ENCODE measurements around the gene ZNF280A. TPM values are rescaled to one million over a fixed set of nuclear protein-coding genes. Genes with fewer than 3 reads are reported as not detected.

Gene ZNF280A
- polyA plus RNA-seq, 3 donors: not detected

DNA sequence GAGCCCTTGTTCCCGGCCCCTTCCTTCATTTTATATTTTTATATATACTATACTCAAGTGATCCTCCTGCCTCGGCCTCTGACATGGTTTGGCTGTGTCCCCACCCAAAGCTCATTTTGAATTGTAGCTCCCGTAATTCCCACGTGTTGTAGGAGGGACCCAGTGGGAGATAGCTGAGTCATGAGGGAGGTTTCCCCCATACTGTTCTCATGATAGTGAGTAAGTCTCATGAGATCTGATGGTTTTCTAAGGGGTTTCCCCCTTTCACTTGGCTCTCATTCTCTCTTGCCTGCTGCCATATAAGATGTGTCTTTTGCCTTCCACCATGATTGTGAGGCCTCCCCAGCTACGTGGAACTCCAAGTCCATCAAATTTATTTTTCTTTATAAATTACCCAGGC is 7.2 kb upstream of the ZNF280A start:
- no CpG with 5 or more reads among the region's 5 CpGs for WGBS (ENCODE audit: insufficient coverage)
- H3K36me3 ChIP-seq (replicated peaks in 1 of 2; ENCODE audit: control insufficient read depth in 1 of 2, insufficient read depth in 2 of 2, low read length in 2 of 2): no peaks in the 10 kb centered on the region
- H3K79me2 ChIP-seq (ENCODE audit: insufficient read depth, low read length): no peaks in the 10 kb centered on the region
- H3K27ac ChIP-seq (ENCODE audit: low read depth in 1 of 2, low read length in 2 of 2): no peak overlapping the region
- H3K9ac ChIP-seq (ENCODE audit: insufficient read depth, low read length, poor library complexity, severe bottlenecking): no peak overlapping the region
- Mint-ChIP-seq H3K4me1 (peaks cover 12% of the 10 kb centered on the region), H3K9me3 (peaks cover 0 to 6% (median 0%) of the 10 kb centered on the region in 7 donors), H3K27me3 (ENCODE audit: low read depth in 3 of 3) (peaks cover 0 to 3% (median 0%) of the 10 kb centered on the region in 3 donors), H3K36me3 (no peaks in the 10 kb centered on the region), H3K27ac (peak overlapping the region in 1 of 7 donors; percentile 15), H3K4me3 (no peak overlapping the region)
- peaks cover 11 to 15% of the 10 kb centered on the region in 2 donors for H3K4me1 ChIP-seq (ENCODE audit: control insufficient read depth in 1 of 2, insufficient read depth in 2 of 2, low read length in 2 of 2)
- no peaks in the 10 kb centered on the region for H3K9me3 ChIP-seq (replicated peaks in 1 of 2; ENCODE audit: control insufficient read depth in 1 of 2, insufficient read depth in 1 of 2, low read length in 2 of 2)
- TF ChIP-seq, protein P1, sequence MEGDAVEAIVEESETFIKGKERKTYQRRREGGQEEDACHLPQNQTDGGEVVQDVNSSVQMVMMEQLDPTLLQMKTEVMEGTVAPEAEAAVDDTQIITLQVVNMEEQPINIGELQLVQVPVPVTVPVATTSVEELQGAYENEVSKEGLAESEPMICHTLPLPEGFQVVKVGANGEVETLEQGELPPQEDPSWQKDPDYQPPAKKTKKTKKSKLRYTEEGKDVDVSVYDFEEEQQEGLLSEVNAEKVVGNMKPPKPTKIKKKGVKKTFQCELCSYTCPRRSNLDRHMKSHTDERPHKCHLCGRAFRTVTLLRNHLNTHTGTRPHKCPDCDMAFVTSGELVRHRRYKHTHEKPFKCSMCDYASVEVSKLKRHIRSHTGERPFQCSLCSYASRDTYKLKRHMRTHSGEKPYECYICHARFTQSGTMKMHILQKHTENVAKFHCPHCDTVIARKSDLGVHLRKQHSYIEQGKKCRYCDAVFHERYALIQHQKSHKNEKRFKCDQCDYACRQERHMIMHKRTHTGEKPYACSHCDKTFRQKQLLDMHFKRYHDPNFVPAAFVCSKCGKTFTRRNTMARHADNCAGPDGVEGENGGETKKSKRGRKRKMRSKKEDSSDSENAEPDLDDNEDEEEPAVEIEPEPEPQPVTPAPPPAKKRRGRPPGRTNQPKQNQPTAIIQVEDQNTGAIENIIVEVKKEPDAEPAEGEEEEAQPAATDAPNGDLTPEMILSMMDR (IDR thresholded peaks at IDR 0.05): no peak
- H2AFZ ChIP-seq (ENCODE audit: insufficient read depth, low read depth, low read length, poor library complexity, severe bottlenecking): no peak overlapping the region
- no peak overlapping the region for H3K4me3 ChIP-seq (replicated peaks in 1 of 3; ENCODE audit: low read depth in 2 of 3, low read length in 3 of 3)
- DNase-seq: no peak
- intact Hi-C loops (cut with micrococcal nuclease): no loop called here
- H3K4me2 ChIP-seq (replicated peaks; ENCODE audit: extremely low read depth, low read length, poor library complexity, severe bottlenecking): no peak overlapping the region
- H4K20me1 ChIP-seq (ENCODE audit: insufficient read depth, low read length): no peaks in the 10 kb centered on the region
- no peaks in the 10 kb centered on the region for H3K27me3 ChIP-seq (ENCODE audit: control insufficient read depth in 2 of 2, insufficient read depth in 2 of 2, low read length in 2 of 2)

DNA sequence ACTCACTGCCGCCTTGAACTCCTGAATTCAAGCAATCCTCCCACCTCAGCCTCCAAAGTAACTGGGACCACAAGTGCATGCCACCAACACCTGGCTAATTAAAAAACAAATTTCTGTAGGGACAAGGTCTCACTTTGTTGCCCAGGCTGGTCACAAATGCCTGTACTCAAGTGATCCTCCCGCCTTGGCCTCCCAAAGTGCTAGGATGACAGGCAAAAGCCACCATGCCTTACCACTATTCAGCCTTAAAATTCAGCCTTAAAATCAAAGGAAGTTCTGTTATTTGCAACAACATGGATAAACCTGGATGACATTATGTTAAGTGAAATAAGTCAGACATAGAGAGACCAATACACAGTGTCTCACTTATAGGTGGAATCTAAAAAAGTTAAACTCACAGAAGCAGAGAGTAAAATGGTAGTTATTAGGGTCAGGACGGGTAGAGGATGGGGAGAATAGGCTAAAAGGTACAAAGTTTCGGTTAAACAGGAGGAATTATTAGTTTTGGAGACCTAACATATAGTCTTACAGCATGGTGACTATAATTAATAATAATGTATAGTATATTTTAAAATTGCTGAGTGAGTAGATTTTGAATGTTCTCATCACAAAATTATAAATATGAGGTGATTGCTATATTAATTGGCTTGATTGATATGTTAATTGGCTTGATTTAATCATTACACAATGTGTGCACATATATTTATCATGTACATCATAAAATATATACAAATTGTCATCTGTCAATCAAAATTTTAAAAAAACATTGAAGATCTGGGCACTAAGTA is 6.2 kb upstream of the ZNF280A start:
- Histone ChIP-seq H3K36me3 (replicated peaks in 1 of 2; ENCODE audit: control insufficient read depth in 1 of 2, insufficient read depth in 2 of 2, low read length in 2 of 2) (no peaks in the 10 kb centered on the region), H3K4me3 (replicated peaks in 1 of 3; ENCODE audit: low read depth in 2 of 3, low read length in 3 of 3) (no peak overlapping the region), H3K79me2 (ENCODE audit: insufficient read depth, low read length) (no peaks in the 10 kb centered on the region), H3K27me3 (ENCODE audit: control insufficient read depth in 2 of 2, insufficient read depth in 2 of 2, low read length in 2 of 2) (no peaks in the 10 kb centered on the region), H4K20me1 (ENCODE audit: insufficient read depth, low read length) (no peaks in the 10 kb centered on the region), H3K4me1 (ENCODE audit: control insufficient read depth in 1 of 2, insufficient read depth in 2 of 2, low read length in 2 of 2) (peaks cover 11 to 15% of the 10 kb centered on the region in 2 donors), H3K4me2 (replicated peaks; ENCODE audit: extremely low read depth, low read length, poor library complexity, severe bottlenecking) (peak overlapping the region; percentile 31), H3K27ac (ENCODE audit: low read depth in 1 of 2, low read length in 2 of 2) (no peak overlapping the region), H2AFZ (ENCODE audit: insufficient read depth, low read depth, low read length, poor library complexity, severe bottlenecking) (no peak overlapping the region), H3K9me3 (replicated peaks in 1 of 2; ENCODE audit: control insufficient read depth in 1 of 2, insufficient read depth in 1 of 2, low read length in 2 of 2) (no peaks in the 10 kb centered on the region), H3K9ac (ENCODE audit: insufficient read depth, low read length, poor library complexity, severe bottlenecking) (no peak overlapping the region)
- Mint-ChIP-seq H3K4me1 (peaks cover 12% of the 10 kb centered on the region), H3K36me3 (no peaks in the 10 kb centered on the region), H3K27me3 (ENCODE audit: low read depth in 3 of 3) (peaks cover 0 to 3% (median 2%) of the 10 kb centered on the region in 3 donors), H3K27ac (no peak overlapping the region), H3K4me3 (no peak overlapping the region), H3K9me3 (peaks cover 0 to 6% (median 0%) of the 10 kb centered on the region in 7 donors)
- intact Hi-C loops (cut with micrococcal nuclease): no loop called here
- no peak for DNase-seq
- TF ChIP-seq, protein P1 (IDR thresholded peaks at IDR 0.05): no peak
- whole genome bisulfite sequencing (ENCODE audit: insufficient coverage): 92% methylated on average over 1 of the region's 4 CpGs

Measured in CD14-positive monocyte (primary cell).